ENCODE results near the gene CAMK2D.

Gene CAMK2D

DNA sequence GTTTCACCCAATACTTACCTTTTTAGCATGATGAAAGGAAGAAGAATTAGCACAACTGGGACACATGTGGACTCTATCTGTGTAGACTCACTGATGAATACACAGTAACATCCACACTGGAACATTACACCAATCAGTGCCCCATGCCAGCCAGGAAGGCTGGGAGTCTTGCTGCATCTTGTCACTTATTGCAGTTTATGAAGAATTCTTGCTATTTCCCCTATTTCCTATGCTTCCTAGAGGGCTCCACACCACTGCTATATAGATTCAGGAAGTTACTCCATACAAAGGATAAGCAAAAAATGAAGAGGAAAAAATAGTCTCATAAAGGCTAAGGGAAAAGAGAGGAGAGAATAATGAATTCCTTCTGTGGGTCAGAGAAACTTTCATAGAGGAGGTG is 201.0 kb downstream of the CAMK2D start:
- Histone ChIP-seq H3K4me3 (ENCODE audit: low read depth, low read length) (no peak overlapping the region), H3K27ac (ENCODE audit: low read depth, low read length) (peak overlapping the region; percentile 10; the same call in 1 of the 2 replicates), H2AFZ (ENCODE audit: low read length, unreplicated experiment) (no peak overlapping the region), H3K4me1 (ENCODE audit: control insufficient read depth, insufficient read depth, low read length, unreplicated experiment) (peaks cover 10% of the 10 kb centered on the region), H3K79me2 (ENCODE audit: control insufficient read depth, insufficient read depth, low read length, unreplicated experiment) (peaks cover 7% of the 10 kb centered on the region), H3K36me3 (ENCODE audit: insufficient read depth, low read length) (no peaks in the 10 kb centered on the region; the same call in 1 of the 2 replicates), H3K27me3 (ENCODE audit: insufficient read depth, low read length) (no peaks in the 10 kb centered on the region)

DNA sequence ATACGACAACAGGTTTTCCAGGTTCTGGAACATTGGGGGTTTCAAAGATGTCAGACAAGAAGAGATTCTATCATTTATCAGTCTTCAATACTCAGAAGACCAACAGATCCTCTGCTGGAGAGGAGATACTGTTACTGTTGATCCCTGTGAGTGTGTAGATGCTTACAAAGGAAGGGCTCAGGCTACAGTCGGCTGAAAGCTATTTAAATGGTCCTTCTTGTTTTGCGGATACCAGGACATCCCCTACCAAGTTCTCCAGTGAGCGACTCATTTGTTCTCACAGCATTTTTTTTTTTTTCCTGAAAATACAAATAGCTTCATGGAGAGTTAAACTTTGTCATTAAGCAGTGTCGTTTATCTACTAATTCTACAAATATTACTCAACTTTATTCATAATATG is 201.6 kb downstream of the CAMK2D start:
- Histone ChIP-seq H3K4me1 (ENCODE audit: control insufficient read depth, insufficient read depth, low read length, unreplicated experiment) (peaks cover 6% of the 10 kb centered on the region), H3K27ac (ENCODE audit: low read depth, low read length) (no peak overlapping the region), H3K4me3 (ENCODE audit: low read depth, low read length) (no peak overlapping the region), H3K79me2 (ENCODE audit: control insufficient read depth, insufficient read depth, low read length, unreplicated experiment) (peaks cover 7% of the 10 kb centered on the region), H3K27me3 (ENCODE audit: insufficient read depth, low read length) (no peaks in the 10 kb centered on the region), H2AFZ (ENCODE audit: low read length, unreplicated experiment) (no peak overlapping the region), H3K36me3 (ENCODE audit: insufficient read depth, low read length) (no peaks in the 10 kb centered on the region; the same call in 1 of the 2 replicates)

DNA sequence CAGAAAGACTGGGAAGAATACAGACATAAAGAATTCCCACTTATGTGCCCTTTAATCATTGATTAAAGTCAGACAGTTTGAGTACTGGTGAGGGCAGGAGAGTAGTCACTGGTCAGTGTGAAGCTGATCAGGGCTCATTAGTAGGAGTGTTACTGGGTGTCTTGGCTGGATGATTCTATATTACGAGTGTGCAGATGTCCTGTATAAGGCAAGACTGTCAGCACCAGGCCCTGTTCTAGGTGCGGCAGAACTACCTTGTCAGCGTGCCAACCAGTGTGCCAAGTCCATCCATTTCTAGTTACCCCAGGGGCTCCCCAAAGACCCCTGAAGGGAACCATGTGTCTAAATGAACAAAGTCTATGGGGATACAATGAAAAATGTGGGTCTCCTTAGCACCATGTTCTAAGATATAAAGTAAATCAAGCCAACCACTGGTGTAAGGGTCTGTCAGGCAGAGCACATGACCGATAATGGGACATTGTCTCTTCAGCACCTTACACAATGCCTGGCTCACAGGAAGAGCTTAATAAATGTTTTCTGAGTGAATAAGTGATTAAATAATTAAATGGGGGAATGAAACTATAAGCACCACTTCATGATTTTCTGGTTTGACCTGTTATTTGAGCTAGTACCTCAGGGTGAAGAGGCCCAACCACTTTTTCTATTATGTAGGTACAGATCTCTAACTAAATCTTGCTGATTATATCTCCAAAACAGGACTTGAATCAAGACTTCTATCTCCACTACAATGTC is 205.0 kb downstream of the CAMK2D start:
- Histone ChIP-seq H3K36me3 (ENCODE audit: insufficient read depth, low read length) (no peaks in the 10 kb centered on the region; the same call in 1 of the 2 replicates), H3K79me2 (ENCODE audit: control insufficient read depth, insufficient read depth, low read length, unreplicated experiment) (peaks cover 7% of the 10 kb centered on the region), H3K4me1 (ENCODE audit: control insufficient read depth, insufficient read depth, low read length, unreplicated experiment) (no peaks in the 10 kb centered on the region), H3K27me3 (ENCODE audit: insufficient read depth, low read length) (no peaks in the 10 kb centered on the region), H3K27ac (ENCODE audit: low read depth, low read length) (no peak overlapping the region), H2AFZ (ENCODE audit: low read length, unreplicated experiment) (no peak overlapping the region), H3K4me3 (ENCODE audit: low read depth, low read length) (no peak overlapping the region)

DNA sequence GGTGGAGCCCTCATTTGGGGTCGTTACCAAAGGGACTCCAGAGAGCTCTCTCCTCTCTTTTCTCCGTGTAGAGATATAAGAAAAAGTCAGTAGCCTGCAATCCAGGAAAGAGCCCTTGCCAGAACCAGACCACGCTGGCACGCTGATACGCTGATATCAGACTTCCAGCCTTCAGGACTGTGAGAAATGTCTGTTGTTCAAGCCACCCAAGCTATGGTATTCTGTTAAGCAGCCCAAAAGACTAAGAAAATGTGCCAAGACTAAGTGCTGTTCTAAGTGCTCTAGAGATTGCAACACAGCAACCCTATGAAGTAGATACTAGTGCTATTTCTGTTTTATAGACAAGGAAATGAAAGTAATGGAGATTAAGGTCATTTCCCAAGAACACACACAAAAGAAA is 205.7 kb downstream of the CAMK2D start:
- no peaks in the 10 kb centered on the region for H3K4me1 ChIP-seq (ENCODE audit: control insufficient read depth, insufficient read depth, low read length, unreplicated experiment)
- no peak overlapping the region for H3K4me3 ChIP-seq (ENCODE audit: low read depth, low read length)
- no peaks in the 10 kb centered on the region for H3K27me3 ChIP-seq (ENCODE audit: insufficient read depth, low read length)
- no peak overlapping the region for H2AFZ ChIP-seq (ENCODE audit: low read length, unreplicated experiment)
- H3K79me2 ChIP-seq (ENCODE audit: control insufficient read depth, insufficient read depth, low read length, unreplicated experiment), result peaks cover 7% of the 10 kb centered on the region
- no peaks in the 10 kb centered on the region; the same call in 1 of the 2 replicates for H3K36me3 ChIP-seq (ENCODE audit: insufficient read depth, low read length)
- no peak overlapping the region for H3K27ac ChIP-seq (ENCODE audit: low read depth, low read length)

DNA sequence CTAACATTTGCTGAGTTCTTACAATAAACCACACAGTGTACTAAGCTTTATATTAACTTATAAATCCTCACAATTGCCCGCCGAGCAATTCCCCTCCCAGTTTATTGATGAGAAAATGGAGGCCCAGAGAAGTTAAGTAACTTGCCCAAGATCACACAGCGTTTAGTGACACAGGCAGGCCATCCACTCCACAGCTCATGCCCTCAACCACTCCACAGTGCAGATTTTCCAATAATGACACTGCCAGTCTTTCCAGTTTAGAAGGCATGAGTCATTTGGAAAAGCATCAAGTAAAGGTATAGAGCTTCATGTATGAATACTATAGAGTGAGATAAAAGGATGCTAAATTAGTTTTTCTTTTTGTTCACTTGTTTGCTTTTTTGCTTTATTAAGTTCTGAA is 208.5 kb downstream of the CAMK2D start:
- Histone ChIP-seq H3K36me3 (ENCODE audit: insufficient read depth, low read length) (no peaks in the 10 kb centered on the region), H3K4me3 (ENCODE audit: low read depth, low read length) (no peak overlapping the region)

DNA sequence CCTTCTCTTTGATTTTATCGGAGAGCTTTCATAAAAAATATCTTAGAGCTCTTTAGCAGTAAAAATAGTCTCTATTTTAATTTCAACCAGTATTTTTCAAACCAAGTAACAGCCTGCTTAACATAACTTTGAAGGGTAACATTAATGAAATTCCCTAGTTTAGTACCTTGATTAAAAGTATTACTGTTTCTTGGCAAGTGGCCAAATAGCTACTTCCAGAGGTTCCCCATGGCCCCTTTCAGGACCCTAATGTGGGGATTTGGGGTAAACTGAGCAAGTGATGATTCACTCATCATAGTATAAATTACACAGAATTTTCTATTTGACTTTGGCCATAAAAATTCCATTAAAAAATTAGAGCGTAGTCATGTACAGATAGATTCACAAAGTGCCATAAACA is 211.0 kb downstream of the CAMK2D start:
- no peak overlapping the region for H2AFZ ChIP-seq (ENCODE audit: low read length, unreplicated experiment)
- H3K27me3 ChIP-seq (ENCODE audit: insufficient read depth, low read length), result no peaks in the 10 kb centered on the region
- no peak overlapping the region for H3K27ac ChIP-seq (ENCODE audit: low read depth, low read length)
- no peaks in the 10 kb centered on the region; the same call in 1 of the 2 replicates for H3K36me3 ChIP-seq (ENCODE audit: insufficient read depth, low read length)
- H3K4me1 ChIP-seq (ENCODE audit: control insufficient read depth, insufficient read depth, low read length, unreplicated experiment), result peaks cover 10% of the 10 kb centered on the region
- H3K79me2 ChIP-seq (ENCODE audit: control insufficient read depth, insufficient read depth, low read length, unreplicated experiment), result no peaks in the 10 kb centered on the region
- H3K4me3 ChIP-seq (ENCODE audit: low read depth, low read length), result no peak overlapping the region

More for the DNA sequence above, 208.5 kb downstream of the CAMK2D start:
- H3K27me3 ChIP-seq (ENCODE audit: insufficient read depth, low read length), result no peaks in the 10 kb centered on the region
- peaks cover 6% of the 10 kb centered on the region for H3K4me1 ChIP-seq (ENCODE audit: control insufficient read depth, insufficient read depth, low read length, unreplicated experiment)
- no peak overlapping the region for H3K27ac ChIP-seq (ENCODE audit: low read depth, low read length)
- H3K79me2 ChIP-seq (ENCODE audit: control insufficient read depth, insufficient read depth, low read length, unreplicated experiment), result peaks cover 5% of the 10 kb centered on the region
- H2AFZ ChIP-seq (ENCODE audit: low read length, unreplicated experiment), result no peak overlapping the region

DNA sequence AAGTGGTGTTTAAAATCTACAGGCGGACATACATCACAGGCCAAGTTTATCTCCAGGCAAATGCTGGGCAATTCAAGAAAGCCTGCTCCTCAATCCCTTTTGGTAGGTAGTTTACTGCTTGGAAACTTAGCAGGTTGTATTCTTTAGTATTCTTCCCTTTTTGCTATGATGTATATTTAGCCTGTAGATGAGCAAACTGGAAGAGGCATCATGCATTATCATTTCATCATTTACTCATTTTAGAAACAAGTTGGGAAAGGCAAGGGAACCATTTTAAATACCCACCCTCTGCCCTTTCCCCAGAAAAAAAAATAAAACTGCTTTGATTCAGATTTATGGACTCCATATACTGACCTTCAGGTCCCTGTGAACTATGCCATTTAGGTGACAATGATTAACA is 213.2 kb downstream of the CAMK2D start:
- no peaks in the 10 kb centered on the region for H3K27me3 ChIP-seq (ENCODE audit: insufficient read depth, low read length)
- no peaks in the 10 kb centered on the region for H3K79me2 ChIP-seq (ENCODE audit: control insufficient read depth, insufficient read depth, low read length, unreplicated experiment)
- H3K36me3 ChIP-seq (ENCODE audit: insufficient read depth, low read length), result no peaks in the 10 kb centered on the region; the same call in 1 of the 2 replicates
- H3K4me3 ChIP-seq (ENCODE audit: low read depth, low read length), result no peak overlapping the region
- H2AFZ ChIP-seq (ENCODE audit: low read length, unreplicated experiment), result no peak overlapping the region
- H3K4me1 ChIP-seq (ENCODE audit: control insufficient read depth, insufficient read depth, low read length, unreplicated experiment), result peaks cover 10% of the 10 kb centered on the region
- peak overlapping the region; percentile 25 for H3K27ac ChIP-seq (ENCODE audit: low read depth, low read length)

DNA sequence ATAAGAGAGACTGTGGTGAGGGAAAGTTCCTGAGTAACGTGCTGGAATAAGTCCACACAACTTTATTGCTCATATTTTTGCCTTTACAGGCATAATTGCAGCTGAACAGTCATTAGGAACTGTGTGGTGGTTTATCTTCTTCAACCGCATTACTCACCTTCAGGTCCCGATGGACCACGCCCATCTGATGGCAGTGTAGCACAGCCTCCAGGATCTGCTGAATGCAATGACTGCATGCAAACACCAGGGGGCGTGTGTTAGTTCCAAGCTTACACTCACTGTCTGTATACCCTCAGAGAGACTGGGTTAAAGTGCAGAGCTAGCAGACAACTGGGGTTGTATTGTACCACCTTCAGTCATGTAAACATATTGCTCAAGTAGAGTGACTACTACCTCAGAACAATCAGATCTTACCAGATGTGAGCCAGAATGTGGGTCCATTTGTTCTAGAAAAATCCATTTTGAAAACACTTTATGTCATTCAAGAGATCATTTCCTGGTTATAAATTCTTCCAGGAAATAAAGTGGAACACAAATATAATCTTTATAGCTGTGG is 214.0 kb downstream of the CAMK2D start:
- H2AFZ ChIP-seq (ENCODE audit: low read length, unreplicated experiment), result no peak overlapping the region
- H3K4me1 ChIP-seq (ENCODE audit: control insufficient read depth, insufficient read depth, low read length, unreplicated experiment), result peaks cover 10% of the 10 kb centered on the region
- H3K27ac ChIP-seq (ENCODE audit: low read depth, low read length), result peak overlapping the region; percentile 32
- H3K4me3 ChIP-seq (ENCODE audit: low read depth, low read length), result no peak overlapping the region
- no peaks in the 10 kb centered on the region for H3K27me3 ChIP-seq (ENCODE audit: insufficient read depth, low read length)
- no peaks in the 10 kb centered on the region for H3K79me2 ChIP-seq (ENCODE audit: control insufficient read depth, insufficient read depth, low read length, unreplicated experiment)
- H3K36me3 ChIP-seq (ENCODE audit: insufficient read depth, low read length), result peaks cover 4% of the 10 kb centered on the region

DNA sequence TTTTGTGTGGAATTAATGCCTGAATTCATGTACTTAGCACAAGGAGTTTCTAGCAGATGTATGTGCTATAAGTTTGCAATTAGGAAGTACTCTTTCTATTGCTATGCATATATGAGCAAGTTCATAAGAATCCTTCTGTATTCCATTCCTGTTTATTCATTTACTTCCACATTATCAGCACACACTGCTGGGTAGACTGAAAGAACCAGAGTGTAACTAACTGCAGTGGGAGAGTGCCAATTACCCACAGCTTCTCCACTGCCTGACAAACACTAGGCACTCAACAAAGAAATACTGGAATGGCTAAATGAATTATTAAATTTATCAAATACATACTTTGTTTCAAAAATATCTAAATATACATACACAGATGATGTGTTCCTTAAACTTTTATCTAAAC is 219.6 kb downstream of the CAMK2D start:
- Histone ChIP-seq H3K27ac (ENCODE audit: low read depth, low read length) (no peak overlapping the region), H3K36me3 (ENCODE audit: insufficient read depth, low read length) (peaks cover 8% of the 10 kb centered on the region), H3K4me1 (ENCODE audit: control insufficient read depth, insufficient read depth, low read length, unreplicated experiment) (peaks cover 23% of the 10 kb centered on the region), H2AFZ (ENCODE audit: low read length, unreplicated experiment) (no peak overlapping the region), H3K79me2 (ENCODE audit: control insufficient read depth, insufficient read depth, low read length, unreplicated experiment) (no peaks in the 10 kb centered on the region), H3K4me3 (ENCODE audit: low read depth, low read length) (no peak overlapping the region), H3K27me3 (ENCODE audit: insufficient read depth, low read length) (no peaks in the 10 kb centered on the region)

DNA sequence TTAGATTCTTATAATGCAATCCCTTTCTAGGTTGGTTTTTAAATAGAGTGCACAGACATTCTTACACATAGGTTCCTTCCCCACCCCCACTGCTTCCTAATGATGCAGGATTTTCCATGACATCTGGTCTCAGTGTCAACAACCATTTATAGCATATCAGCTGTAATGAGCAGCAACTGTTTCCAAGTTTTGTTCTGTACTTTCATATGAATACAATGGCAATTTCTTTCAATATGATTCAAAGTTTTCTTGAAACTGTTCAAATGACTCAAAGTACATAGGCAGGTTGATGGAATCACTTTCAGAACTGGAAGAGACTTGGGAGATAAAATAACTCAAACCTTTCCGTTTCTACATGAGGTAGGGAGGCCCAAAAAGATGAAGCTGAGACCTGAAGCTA is 220.7 kb downstream of the CAMK2D start:
- Histone ChIP-seq H3K79me2 (ENCODE audit: control insufficient read depth, insufficient read depth, low read length, unreplicated experiment) (no peaks in the 10 kb centered on the region), H3K27ac (ENCODE audit: low read depth, low read length) (no peak overlapping the region), H3K4me3 (ENCODE audit: low read depth, low read length) (no peak overlapping the region), H3K36me3 (ENCODE audit: insufficient read depth, low read length) (peaks cover 8% of the 10 kb centered on the region), H3K27me3 (ENCODE audit: insufficient read depth, low read length) (no peaks in the 10 kb centered on the region), H2AFZ (ENCODE audit: low read length, unreplicated experiment) (no peak overlapping the region), H3K4me1 (ENCODE audit: control insufficient read depth, insufficient read depth, low read length, unreplicated experiment) (peaks cover 23% of the 10 kb centered on the region)

DNA sequence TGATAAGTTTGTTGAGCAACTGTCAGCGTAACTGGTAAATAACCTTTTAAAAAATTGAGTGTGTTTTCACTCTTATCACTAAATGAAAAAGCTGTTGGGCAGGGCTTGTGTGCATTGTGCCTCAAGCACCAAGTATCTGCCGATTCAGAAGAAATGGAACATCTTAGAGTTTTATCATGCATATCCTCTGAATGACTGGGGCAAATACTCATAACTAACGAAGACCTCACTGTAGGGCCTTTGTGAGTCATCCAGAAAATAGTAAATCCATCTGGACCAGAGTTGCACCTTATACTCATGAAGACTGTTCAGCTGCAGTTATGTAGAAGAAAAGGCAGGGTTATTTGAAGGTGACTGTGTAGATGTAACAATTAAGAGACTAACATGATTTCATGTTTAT is 222.1 kb downstream of the CAMK2D start:
- no peak overlapping the region for H3K27ac ChIP-seq (ENCODE audit: low read depth, low read length)
- H3K27me3 ChIP-seq (ENCODE audit: insufficient read depth, low read length), result no peaks in the 10 kb centered on the region
- H3K36me3 ChIP-seq (ENCODE audit: insufficient read depth, low read length), result peaks cover 8% of the 10 kb centered on the region; the same call in 1 of the 2 replicates
- peaks cover 38% of the 10 kb centered on the region for H3K4me1 ChIP-seq (ENCODE audit: control insufficient read depth, insufficient read depth, low read length, unreplicated experiment)
- no peaks in the 10 kb centered on the region for H3K79me2 ChIP-seq (ENCODE audit: control insufficient read depth, insufficient read depth, low read length, unreplicated experiment)
- no peak overlapping the region for H2AFZ ChIP-seq (ENCODE audit: low read length, unreplicated experiment)
- H3K4me3 ChIP-seq (ENCODE audit: low read depth, low read length), result no peak overlapping the region

Data from ACC112 (cell line).